HCEC 1CT (cell line): ENCODE data around the gene APOBEC3G.
"Not testable (repeated sequence)": the region's sequence is repeated elsewhere in the genome, so short reads cannot be mapped to it uniquely, and the experiment has no call there.

Source experiments
- DNase-seq: peaks from one replicate; pipeline ENCODE4 v3.0.0-alpha.2; 2017

Gene APOBEC3G

DNA sequence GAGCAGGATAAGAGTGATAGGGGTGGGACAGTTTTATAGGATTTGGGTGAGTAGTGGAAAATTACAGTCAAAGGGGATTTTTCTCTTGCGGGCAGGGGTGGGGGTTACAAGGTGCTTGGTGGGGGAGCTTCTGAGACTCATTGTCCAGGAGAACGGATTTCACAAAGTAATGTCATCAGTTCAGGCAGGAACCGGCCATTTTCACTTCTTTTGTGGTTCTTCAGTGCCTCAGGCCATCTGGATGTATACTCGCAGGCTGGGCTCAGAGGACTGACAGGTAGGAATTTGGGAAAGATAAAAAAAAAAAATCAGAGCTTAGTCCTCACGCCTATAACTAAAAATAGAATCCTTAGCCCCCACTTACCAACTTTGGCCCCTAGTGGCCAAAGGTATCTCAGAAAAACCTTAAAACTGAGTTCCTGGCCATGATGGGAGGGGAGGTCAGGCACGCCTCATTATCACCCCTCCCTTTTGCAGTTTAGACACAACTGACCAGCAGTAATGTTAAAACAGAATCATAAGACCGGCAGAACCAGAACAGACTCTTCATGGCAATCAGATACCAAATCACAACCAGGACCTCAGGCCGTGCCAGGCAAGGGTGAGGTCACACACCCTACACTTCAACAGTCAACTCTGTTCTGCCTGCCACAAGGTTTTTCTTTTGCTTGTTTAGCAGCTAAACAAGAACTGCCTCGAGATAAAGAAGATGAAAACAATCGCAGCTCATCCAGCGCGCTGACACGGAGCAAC lies 8.9 kb upstream of the APOBEC3G start:
- DNase-seq: no peak

DNA sequence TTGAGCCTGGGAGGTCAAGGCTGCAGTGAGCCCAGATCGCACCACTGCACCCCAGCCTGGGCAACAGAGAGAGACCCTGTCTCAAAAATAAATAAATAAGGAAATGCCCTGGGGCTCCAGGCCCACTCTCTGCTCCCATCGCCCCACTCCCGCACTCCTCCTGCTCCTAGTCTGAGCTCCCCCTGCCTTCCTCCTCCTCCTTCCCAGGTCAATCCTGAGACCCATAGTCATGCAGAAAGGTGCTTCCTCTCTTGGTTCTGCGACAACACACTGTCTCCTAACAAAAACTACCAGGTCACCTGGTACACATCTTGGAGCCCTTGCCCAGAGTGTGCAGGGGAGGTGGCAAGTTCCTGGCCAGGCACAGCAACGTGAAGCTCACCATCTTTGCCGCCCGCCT lies 6.9 kb upstream of the APOBEC3G start:
- no peak for DNase-seq

- DNase-seq: not testable (repeated sequence)
These were observed 4.5 kb upstream of the APOBEC3G start for GRCh38 chr22:39072581-39072981.

- DNase-seq: no peak
These were observed 3.1 kb upstream of the APOBEC3G start for GRCh38 chr22:39073981-39074380.

DNA sequence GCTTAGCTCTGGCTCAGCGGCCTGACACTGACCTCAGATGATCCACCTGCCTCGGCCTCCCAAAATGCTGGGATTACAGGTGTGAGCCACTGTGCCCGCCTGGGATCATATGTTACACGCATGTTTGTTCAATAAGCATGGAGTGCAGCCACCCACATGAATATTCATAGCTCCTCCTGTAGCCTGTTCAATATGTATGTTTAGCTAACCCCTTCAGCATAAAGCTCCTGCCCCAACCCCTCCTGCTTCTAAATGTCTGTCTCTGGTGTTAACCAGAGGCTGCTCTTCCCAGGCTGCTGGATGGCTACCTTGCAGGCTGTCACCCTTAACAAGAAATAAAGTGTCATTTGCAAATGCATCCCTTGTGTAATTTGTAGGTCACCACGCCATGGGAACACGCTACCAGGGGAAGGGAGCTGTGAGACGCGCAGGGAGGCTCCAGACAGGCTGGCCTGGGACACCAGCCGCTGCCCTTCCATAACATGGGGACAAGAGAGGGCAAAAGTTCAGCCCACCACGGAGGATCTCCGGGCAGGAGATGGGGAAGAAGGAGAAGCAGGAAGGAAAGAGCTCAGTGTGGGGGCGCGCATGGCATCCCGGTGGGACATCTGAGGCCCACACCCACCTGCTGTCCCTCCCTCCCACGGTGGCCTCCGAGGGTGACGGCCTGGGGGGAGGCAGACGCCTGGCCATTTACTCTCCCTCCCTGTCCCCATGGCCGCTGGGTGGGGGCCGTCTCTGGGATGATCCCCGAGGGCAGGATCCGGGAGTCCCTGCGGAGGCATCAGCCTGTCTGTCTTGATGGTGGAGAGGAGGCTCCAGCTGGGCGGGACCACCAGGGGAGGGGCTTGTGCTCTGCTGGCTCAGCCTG lies 685 bp upstream of the APOBEC3G start:
- not testable (repeated sequence) for DNase-seq

DNA sequence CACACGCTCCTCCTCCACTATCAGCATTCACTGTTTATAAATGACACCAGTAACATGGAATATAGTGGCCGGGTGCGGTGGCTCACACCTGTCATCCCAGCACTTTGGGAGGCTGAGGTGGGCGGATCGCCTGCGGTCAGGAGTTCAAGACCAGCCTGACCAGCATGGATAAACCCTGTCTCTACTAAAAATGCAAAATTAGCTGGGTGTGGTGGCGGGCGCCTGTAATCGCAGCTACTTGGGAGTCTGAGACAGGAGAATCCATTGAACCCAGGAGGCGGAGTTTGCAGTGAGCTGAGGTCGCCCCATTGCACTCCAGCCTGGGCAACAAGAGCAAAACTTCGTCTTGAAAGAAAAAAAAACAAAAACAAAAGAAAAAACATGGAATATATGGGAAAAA lies 837 bp downstream of the APOBEC3G start:
- DNase-seq: not testable (repeated sequence)

DNA sequence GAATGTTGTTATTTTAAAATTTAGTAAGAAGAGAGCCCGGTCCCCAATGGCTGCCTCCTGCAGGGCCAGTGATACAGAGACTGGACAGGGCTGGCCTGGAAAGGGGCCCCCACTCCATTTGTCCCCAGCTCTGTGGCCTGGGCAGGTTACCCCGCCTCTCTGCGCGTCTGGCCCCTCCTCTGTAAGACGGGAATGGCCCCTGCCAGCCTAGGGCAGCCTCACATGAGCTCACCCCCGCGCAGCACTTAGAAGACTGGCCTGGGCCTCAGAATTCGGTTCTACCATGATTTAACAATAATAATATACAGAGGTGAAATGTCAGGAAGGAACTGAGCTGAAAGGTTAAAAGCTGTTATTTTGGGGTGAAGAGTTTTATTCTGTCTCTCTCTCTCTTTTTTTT lies 1.3 kb downstream of the APOBEC3G start:
- DNase-seq: no peak

DNA sequence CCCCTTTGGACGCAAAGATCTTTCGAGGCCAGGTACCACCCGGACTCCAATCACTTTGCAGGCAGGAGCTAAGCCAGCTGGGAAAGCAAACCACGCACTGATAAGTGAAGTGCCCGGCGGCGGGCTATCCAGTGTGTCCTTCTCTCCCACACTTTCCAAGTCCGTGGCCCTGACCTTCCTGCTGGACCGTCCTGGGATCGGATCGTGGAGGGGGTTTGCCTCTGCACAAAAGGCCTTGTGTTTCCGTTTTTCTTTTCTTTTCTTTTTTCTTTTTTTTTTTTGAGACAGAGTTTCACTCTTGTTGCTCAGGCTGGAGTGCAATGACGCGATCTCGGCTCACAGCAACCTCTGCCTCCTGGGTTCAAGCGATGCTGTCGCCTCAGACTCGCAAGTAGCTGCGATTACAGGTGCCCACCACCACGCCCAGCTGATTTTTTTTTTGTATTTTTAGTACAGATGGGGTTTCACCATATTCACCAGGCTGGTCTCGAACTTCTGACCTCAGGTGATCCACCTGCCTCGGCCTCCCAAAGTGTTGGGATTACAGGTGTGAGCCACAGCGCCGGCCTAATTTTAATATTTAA lies 2.1 kb downstream of the APOBEC3G start:
- DNase-seq: not testable (repeated sequence)

GRCh38 chr22:39080052-39080762 lies 3.1 kb downstream of the APOBEC3G start:
- no peak for DNase-seq

DNA sequence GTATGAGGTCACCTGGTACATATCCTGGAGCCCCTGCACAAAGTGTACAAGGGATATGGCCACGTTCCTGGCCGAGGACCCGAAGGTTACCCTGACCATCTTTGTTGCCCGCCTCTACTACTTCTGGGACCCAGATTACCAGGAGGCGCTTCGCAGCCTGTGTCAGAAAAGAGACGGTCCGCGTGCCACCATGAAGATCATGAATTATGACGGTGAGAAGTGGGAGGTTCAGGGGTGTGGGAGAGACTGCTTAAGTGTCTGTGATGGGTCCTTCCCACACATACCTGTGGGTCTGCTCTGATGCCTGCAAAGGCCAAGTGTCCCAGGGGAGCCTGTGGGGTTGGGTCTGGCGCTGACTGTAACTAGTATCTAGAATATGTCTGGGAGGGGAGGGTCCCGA lies 3.9 kb downstream of the APOBEC3G start:
- DNase-seq: no peak

DNA sequence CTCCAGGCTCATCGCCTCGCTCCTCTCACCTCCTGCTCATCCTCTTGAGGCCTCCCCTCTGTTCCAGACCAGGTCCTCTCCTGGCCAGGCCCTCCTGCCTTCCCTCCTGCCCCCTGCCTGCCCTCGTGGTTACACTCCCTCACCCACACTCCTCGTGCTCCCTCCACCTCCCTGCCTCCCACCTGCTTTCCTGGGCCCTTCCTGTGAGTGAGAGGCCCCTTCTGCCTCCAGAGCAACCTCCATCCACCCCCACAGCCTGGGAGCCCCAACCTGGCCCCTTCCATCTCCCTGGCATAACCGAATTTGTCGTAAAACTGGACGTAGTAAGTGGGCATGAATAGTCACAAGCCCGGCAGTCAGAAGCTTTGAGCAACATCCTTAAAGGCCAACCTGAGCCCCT lies 4.5 kb downstream of the APOBEC3G start:
- no peak for DNase-seq

- DNase-seq: no peak
These were observed 6.4 kb downstream of the APOBEC3G start for GRCh38 chr22:39083212-39084165.

- DNase-seq: no peak
These were observed 7.6 kb downstream of the APOBEC3G start for GRCh38 chr22:39084666-39085065.

- DNase-seq: no peak
These were observed 10.0 kb downstream of the APOBEC3G start for GRCh38 chr22:39087098-39087497.

DNA sequence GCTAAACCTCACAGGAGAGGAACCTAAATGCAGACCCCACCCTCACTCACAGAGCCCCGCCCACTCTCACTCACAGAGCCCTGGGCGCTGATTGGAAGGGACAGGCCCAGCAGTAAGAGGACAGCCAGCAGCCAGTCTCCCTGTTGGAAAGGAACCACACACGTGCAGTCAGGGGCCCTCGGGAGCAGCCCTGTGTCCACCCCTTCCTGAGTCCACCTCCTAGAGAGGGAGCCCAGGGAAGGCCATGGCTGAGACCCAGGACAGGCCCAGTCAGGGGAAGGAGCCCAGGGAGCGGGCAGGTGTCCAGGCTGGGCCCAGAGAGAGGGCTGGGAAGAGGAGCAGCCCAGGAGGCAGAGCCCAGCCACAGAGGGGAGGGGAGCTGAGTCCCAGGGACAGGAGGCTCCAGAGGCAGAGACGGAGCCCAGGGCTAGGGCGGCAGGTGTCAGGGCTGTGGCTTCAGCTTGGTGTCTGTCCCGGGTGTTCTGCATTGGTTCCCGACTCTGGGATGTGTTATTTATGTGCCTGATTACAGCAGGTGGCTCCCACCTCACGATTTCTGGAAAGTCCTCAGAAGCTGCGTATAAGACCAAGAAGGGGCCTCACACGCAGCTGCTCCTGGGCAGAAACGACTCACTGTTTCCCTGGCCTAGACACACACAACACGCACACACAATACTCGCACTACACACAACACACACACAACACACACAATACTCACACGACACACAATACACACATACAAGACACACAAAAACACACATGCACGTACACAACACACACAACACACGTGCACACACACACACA lies 11.0 kb downstream of the APOBEC3G start:
- no peak for DNase-seq

GRCh38 chr22:39088685-39089032 lies 11.6 kb downstream of the APOBEC3G start:
- DNase-seq: no peak

- no peak for DNase-seq
These were observed 12.9 kb downstream of the APOBEC3G start for GRCh38 chr22:39089928-39090327.

DNA sequence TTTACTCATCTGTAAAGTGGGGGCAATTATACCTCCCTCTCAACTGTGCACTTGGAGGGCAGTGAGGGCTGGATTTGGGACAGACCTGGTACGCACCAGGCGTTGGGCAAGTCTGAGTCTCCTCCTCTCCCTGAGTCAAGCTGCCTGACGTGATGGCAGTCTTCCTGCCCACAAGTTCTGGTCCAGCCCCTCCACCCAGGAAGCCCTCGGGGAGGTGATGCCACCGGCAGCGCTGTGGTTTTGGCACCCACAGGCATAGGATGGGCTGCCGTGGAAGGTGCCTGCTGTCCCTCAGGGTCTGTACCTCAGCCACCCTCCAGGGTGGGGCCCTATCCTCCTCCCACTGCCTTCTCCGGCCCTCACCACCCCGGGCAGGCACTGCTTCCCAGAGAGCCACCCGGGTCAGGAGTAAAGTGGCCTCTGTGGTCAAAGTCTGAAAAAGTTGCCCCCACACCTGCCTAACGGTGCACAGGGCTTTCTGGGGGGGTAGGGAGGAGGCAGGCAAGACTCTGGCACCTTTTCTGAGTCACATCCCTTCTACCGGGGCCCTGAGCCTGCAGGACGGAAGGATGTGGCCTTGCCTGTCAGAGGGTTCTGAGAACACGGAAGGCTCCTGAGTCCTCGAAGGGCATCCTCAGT lies 13.5 kb downstream of the APOBEC3G start:
- no peak for DNase-seq

GRCh38 chr22:39091126-39092081 lies 14.3 kb downstream of the APOBEC3G start:
- DNase-seq: no peak
